ENCODE results near the gene DMD. TPM values are rescaled to one million over a fixed set of nuclear protein-coding genes. Genes with fewer than 3 reads are reported as not detected.

The DMD gene
- total and polyA plus RNA-seq, 2 of the 8 experiments (the other 6 are each of a cell fraction or from before 2014, with no cell fraction given), result 4.8 to 7.4 TPM

- Histone ChIP-seq H3K79me2 (ENCODE audit: control insufficient read depth in 1 of 2, insufficient read depth in 2 of 2, low read length in 2 of 2) (no peaks in the 10 kb centered on the region), H3K23me2 (ENCODE audit: low read depth, low read length) (no peaks in the 10 kb centered on the region), H3K18ac (ENCODE audit: extremely low read depth, low read length) (no peak overlapping the region), H3K36me3 (ENCODE audit: control insufficient read depth in 2 of 4, insufficient read depth in 4 of 4, low read length in 3 of 4) (no peaks in the 10 kb centered on the region), H3K4ac (replicated peaks; ENCODE audit: insufficient read length, low read depth, low read length) (no peak overlapping the region), H2BK120ac (replicated peaks; ENCODE audit: low read depth, low read length) (no peak overlapping the region), H2AFZ (ENCODE audit: low read length) (no peak overlapping the region), H2BK20ac (ENCODE audit: low read length) (no peak overlapping the region), H3K27me3 (replicated peaks in 1 of 4; ENCODE audit: control insufficient read depth in 3 of 4, extremely low read depth in 1 of 4, insufficient read depth in 3 of 4, low read length in 3 of 4) (no peaks in the 10 kb centered on the region), H3K4me1 (replicated peaks in 1 of 4; ENCODE audit: control insufficient read depth in 3 of 4, insufficient read depth in 4 of 4, low read length in 3 of 4) (no peaks in the 10 kb centered on the region), H4K8ac (ENCODE audit: extremely low read depth, insufficient read depth, low read length) (no peak overlapping the region), H3K14ac (ENCODE audit: insufficient read length) (no peak overlapping the region), H3K56ac (replicated peaks; ENCODE audit: insufficient read length, low read depth, low read length) (no peak overlapping the region), H2BK5ac (ENCODE audit: low read depth, low read length) (no peak overlapping the region), H4K20me1 (replicated peaks in 1 of 2; ENCODE audit: control insufficient read depth in 1 of 2, insufficient read depth in 2 of 2, low read length in 2 of 2) (no peaks in the 10 kb centered on the region), H3K9ac (replicated peaks in 1 of 4; ENCODE audit: extremely low read depth in 1 of 4, low read depth in 3 of 4, low read length in 3 of 4) (no peak overlapping the region), H2BK15ac (ENCODE audit: low read length) (no peak overlapping the region), H3K4me3 (ENCODE audit: extremely low read depth in 1 of 4, insufficient read depth in 2 of 4, low read depth in 3 of 4, low read length in 4 of 4) (no peak overlapping the region), H4K91ac (replicated peaks; ENCODE audit: insufficient read length, low read length) (no peak overlapping the region), H2AK5ac (ENCODE audit: low read depth, low read length) (no peak overlapping the region), H3K4me2 (ENCODE audit: insufficient read depth in 1 of 2, low read depth in 2 of 2, low read length in 2 of 2) (no peak overlapping the region), H3K23ac (ENCODE audit: insufficient read length) (no peak overlapping the region), H2BK12ac (ENCODE audit: low read depth, low read length) (no peak overlapping the region), H3K27ac (ENCODE audit: low read depth, low read length) (no peak overlapping the region), H3K9me3 (ENCODE audit: insufficient read depth in 2 of 2, low read depth in 1 of 2, low read length in 1 of 2) (no peaks in the 10 kb centered on the region), H3K79me1 (ENCODE audit: low read depth, low read length) (no peaks in the 10 kb centered on the region), H4K5ac (ENCODE audit: insufficient read length, low read depth, low read length) (no peak overlapping the region)
- FAIRE-seq (no peak), DNase-seq (ENCODE audit: low read depth in 1 of 2, low spot score in 2 of 2) (no peak)
- WGBS, 2 experiments (ENCODE audit: extremely low coverage in 1 of 2, insufficient coverage in 1 of 2, insufficient read length in 1 of 2, insufficient replicate concordance in 2 of 2, low coverage in 1 of 2, low lambda C conversion rate in 2 of 2, missing lambda C conversion rate in 1 of 2), result 60% methylated on average over 1 of the region's 1 CpG; no CpG with 5 or more reads in 1 of the 2 experiments
- ChIA-PET POLR2A (ENCODE audit: partially characterized antibody) (no interaction called here), CTCF (ENCODE audit: partially characterized antibody) (interaction anchor here (1.7 kb wide), 1 partner anchor 439 kb away, joined by 3 read pairs; no protein-coding TSS in a partner anchor)
- no peak for TF ChIP-seq HDAC2 (IDR thresholded peaks at IDR 0.05; ENCODE audit: borderline replicate concordance in 1 of 2, low read depth in 2 of 2, low read length in 2 of 2)
- no peak for TF ChIP-seq BCL11A (IDR thresholded peaks at IDR 0.05; ENCODE audit: low read depth in 2 of 2, low read length in 2 of 2)
- no peak for TF ChIP-seq RFX5 (IDR thresholded peaks at IDR 0.05; ENCODE audit: borderline replicate concordance, low read depth, low read length)
These were observed 1558.7 kb downstream of the DMD start for GRCh38 chrX:31652650-31653049.

Data from H1 (cell line).